ENCODE measurements around the gene ANHX.
"Not testable (repeated sequence)": the region's sequence is repeated elsewhere in the genome, so short reads cannot be mapped to it uniquely, and the experiment has no call there.

ANHX gene

GRCh38 chr12:133235401-133236112 is at the start of gene ANHX:
TSS of gene ANHX (minus strand) at chr12:133235877. CDS start at chr12:133234356, 1,521 bp downstream.
- Mint-ChIP-seq H3K27me3 (ENCODE audit: low read depth) (no peaks in the 10 kb centered on the region), H3K27ac (no peak within 1 kb of the TSS), H3K36me3 (ENCODE audit: low read depth) (no peaks in the 10 kb centered on the region), H3K4me1 (ENCODE audit: low read depth) (no peaks in the 10 kb centered on the region), H3K4me3 (no peak within 1 kb of the TSS), H3K9me3 (peaks cover 53% of the 10 kb centered on the region)

GRCh38 chr12:133264668-133265067 is 29.0 kb upstream of the ANHX start:
- not testable (repeated sequence) for H3K4me3 Mint-ChIP-seq; H3K4me1 Mint-ChIP-seq (ENCODE audit: low read depth); H3K36me3 Mint-ChIP-seq (ENCODE audit: low read depth); H3K9me3 Mint-ChIP-seq; H3K27ac Mint-ChIP-seq; H3K27me3 Mint-ChIP-seq (ENCODE audit: low read depth)

GRCh38 chr12:133264173-133264572 is 28.5 kb upstream of the ANHX start:
- no peak overlapping the region for H3K4me3 Mint-ChIP-seq
- no peaks in the 10 kb centered on the region for H3K36me3 Mint-ChIP-seq (ENCODE audit: low read depth)

GRCh38 chr12:133256321-133256720 is 20.6 kb upstream of the ANHX start:
- no peak overlapping the region for H3K27ac Mint-ChIP-seq

More at GRCh38 chr12:133264173-133264572, 28.5 kb upstream of the ANHX start:
- Mint-ChIP-seq H3K27me3 (ENCODE audit: low read depth) (no peaks in the 10 kb centered on the region), H3K4me1 (ENCODE audit: low read depth) (no peaks in the 10 kb centered on the region), H3K9me3 (peaks cover 7% of the 10 kb centered on the region), H3K27ac (no peak overlapping the region)

GRCh38 chr12:133255833-133256232 is 20.2 kb upstream of the ANHX start:
- peaks cover 49% of the 10 kb centered on the region for H3K9me3 Mint-ChIP-seq
- H3K4me3 Mint-ChIP-seq; H3K36me3 Mint-ChIP-seq (ENCODE audit: low read depth); H3K4me1 Mint-ChIP-seq (ENCODE audit: low read depth); H3K27me3 Mint-ChIP-seq (ENCODE audit: low read depth); H3K27ac Mint-ChIP-seq: not testable (repeated sequence)

More at GRCh38 chr12:133256321-133256720, 20.6 kb upstream of the ANHX start:
- peaks cover 44% of the 10 kb centered on the region for H3K9me3 Mint-ChIP-seq
- H3K4me3 Mint-ChIP-seq, result no peak overlapping the region
- H3K4me1 Mint-ChIP-seq (ENCODE audit: low read depth), result no peaks in the 10 kb centered on the region
- no peaks in the 10 kb centered on the region for H3K36me3 Mint-ChIP-seq (ENCODE audit: low read depth)
- no peaks in the 10 kb centered on the region for H3K27me3 Mint-ChIP-seq (ENCODE audit: low read depth)

- peaks cover 67% of the 10 kb centered on the region for H3K9me3 Mint-ChIP-seq
- no peaks in the 10 kb centered on the region for H3K4me1 Mint-ChIP-seq (ENCODE audit: low read depth)
- H3K27me3 Mint-ChIP-seq (ENCODE audit: low read depth), result no peaks in the 10 kb centered on the region
- no peaks in the 10 kb centered on the region for H3K36me3 Mint-ChIP-seq (ENCODE audit: low read depth)
- H3K4me3 Mint-ChIP-seq, result no peak overlapping the region
- H3K27ac Mint-ChIP-seq, result no peak overlapping the region
Measured at GRCh38 chr12:133251732-133252131, 16.1 kb upstream of the ANHX start.

GRCh38 chr12:133236556-133236955 is 879 bp upstream of the ANHX start:
- H3K36me3 Mint-ChIP-seq (ENCODE audit: low read depth), result no peaks in the 10 kb centered on the region
- H3K4me1 Mint-ChIP-seq (ENCODE audit: low read depth), result no peaks in the 10 kb centered on the region
- H3K27me3 Mint-ChIP-seq (ENCODE audit: low read depth), result no peaks in the 10 kb centered on the region
- no peak overlapping the region for H3K4me3 Mint-ChIP-seq
- H3K27ac Mint-ChIP-seq, result no peak overlapping the region
- peaks cover 53% of the 10 kb centered on the region for H3K9me3 Mint-ChIP-seq

- Mint-ChIP-seq H3K9me3 (peaks cover 53% of the 10 kb centered on the region), H3K4me3 (no peak overlapping the region), H3K27me3 (ENCODE audit: low read depth) (no peaks in the 10 kb centered on the region), H3K4me1 (ENCODE audit: low read depth) (no peaks in the 10 kb centered on the region), H3K36me3 (ENCODE audit: low read depth) (no peaks in the 10 kb centered on the region), H3K27ac (no peak overlapping the region)
Measured at GRCh38 chr12:133236144-133236543, 467 bp upstream of the ANHX start.

- no peak overlapping the region for H3K27ac Mint-ChIP-seq
- no peaks in the 10 kb centered on the region for H3K27me3 Mint-ChIP-seq (ENCODE audit: low read depth)
- no peak overlapping the region for H3K4me3 Mint-ChIP-seq
- H3K36me3 Mint-ChIP-seq (ENCODE audit: low read depth), result peaks cover 2% of the 10 kb centered on the region
- H3K9me3 Mint-ChIP-seq, result peaks cover 53% of the 10 kb centered on the region
- no peaks in the 10 kb centered on the region for H3K4me1 Mint-ChIP-seq (ENCODE audit: low read depth)
Measured at GRCh38 chr12:133234971-133235370, 706 bp downstream of the ANHX start.

- Mint-ChIP-seq H3K27ac (no peak overlapping the region), H3K27me3 (ENCODE audit: low read depth) (no peaks in the 10 kb centered on the region), H3K9me3 (peaks cover 53% of the 10 kb centered on the region), H3K4me1 (ENCODE audit: low read depth) (no peaks in the 10 kb centered on the region), H3K36me3 (ENCODE audit: low read depth) (peaks cover 5% of the 10 kb centered on the region), H3K4me3 (no peak overlapping the region)
Measured at GRCh38 chr12:133233993-133234564, 1.6 kb downstream of the ANHX start.

GRCh38 chr12:133233006-133233405 is 2.7 kb downstream of the ANHX start:
- Mint-ChIP-seq H3K4me1 (ENCODE audit: low read depth) (no peaks in the 10 kb centered on the region), H3K27ac (no peak overlapping the region), H3K4me3 (no peak overlapping the region), H3K36me3 (ENCODE audit: low read depth) (peaks cover 9% of the 10 kb centered on the region), H3K27me3 (ENCODE audit: low read depth) (no peaks in the 10 kb centered on the region), H3K9me3 (peaks cover 60% of the 10 kb centered on the region)

GRCh38 chr12:133231001-133231400 is 4.7 kb downstream of the ANHX start:
- H3K4me3 Mint-ChIP-seq, result no peak overlapping the region
- no peak overlapping the region for H3K27ac Mint-ChIP-seq
- no peaks in the 10 kb centered on the region for H3K27me3 Mint-ChIP-seq (ENCODE audit: low read depth)
- peaks cover 54% of the 10 kb centered on the region for H3K9me3 Mint-ChIP-seq
- peaks cover 9% of the 10 kb centered on the region for H3K36me3 Mint-ChIP-seq (ENCODE audit: low read depth)
- no peaks in the 10 kb centered on the region for H3K4me1 Mint-ChIP-seq (ENCODE audit: low read depth)

- no peaks in the 10 kb centered on the region for H3K27me3 Mint-ChIP-seq (ENCODE audit: low read depth)
- H3K36me3 Mint-ChIP-seq (ENCODE audit: low read depth), result peaks cover 12% of the 10 kb centered on the region
- H3K9me3 Mint-ChIP-seq, result peaks cover 57% of the 10 kb centered on the region
- H3K4me3 Mint-ChIP-seq, result no peak overlapping the region
- H3K4me1 Mint-ChIP-seq (ENCODE audit: low read depth), result no peaks in the 10 kb centered on the region
- no peak overlapping the region for H3K27ac Mint-ChIP-seq
Measured at GRCh38 chr12:133227281-133227852, 8.3 kb downstream of the ANHX start.

GRCh38 chr12:133226690-133227089 is 9.0 kb downstream of the ANHX start:
- H3K9me3 Mint-ChIP-seq, result peaks cover 62% of the 10 kb centered on the region
- peaks cover 12% of the 10 kb centered on the region for H3K36me3 Mint-ChIP-seq (ENCODE audit: low read depth)
- no peaks in the 10 kb centered on the region for H3K4me1 Mint-ChIP-seq (ENCODE audit: low read depth)
- no peak overlapping the region for H3K4me3 Mint-ChIP-seq
- no peak overlapping the region for H3K27ac Mint-ChIP-seq
- H3K27me3 Mint-ChIP-seq (ENCODE audit: low read depth), result no peaks in the 10 kb centered on the region

GRCh38 chr12:133225527-133225926 is 10.2 kb downstream of the ANHX start:
- Mint-ChIP-seq H3K4me1 (ENCODE audit: low read depth) (no peaks in the 10 kb centered on the region), H3K4me3 (no peak overlapping the region), H3K27me3 (ENCODE audit: low read depth) (no peaks in the 10 kb centered on the region), H3K9me3 (peaks cover 53% of the 10 kb centered on the region), H3K27ac (no peak overlapping the region), H3K36me3 (ENCODE audit: low read depth) (peaks cover 12% of the 10 kb centered on the region)
